ENCODE measurements around the gene POU5F1. TPM values are rescaled to one million over a fixed set of nuclear protein-coding genes. Genes with fewer than 3 reads are reported as not detected.
A peak's percentile ranks its signal among the peaks of the same experiment; 100 is the strongest.

The POU5F1 gene
- total and polyA plus RNA-seq, 2 of the 4 experiments (the other 2 are of a cell fraction), result not detected

GRCh38 chr6:31143148-31143547 lies 27.3 kb downstream of the POU5F1 start:
- TF ChIP-seq MAFK (IDR thresholded peaks at IDR 0.05; ENCODE audit: low read depth, low read length) (no peak), BHLHE40 (IDR thresholded peaks at IDR 0.05; ENCODE audit: low read depth, low read length) (0 out of 2 replicates have a peak, but pooled peaks have one; percentile 6), RAD21 (IDR thresholded peaks at IDR 0.05; ENCODE audit: low read length) (no peak), SMC3 (IDR thresholded peaks at IDR 0.05; ENCODE audit: low read depth, low read length) (no peak), CEBPB (IDR thresholded peaks at IDR 0.05; ENCODE audit: low read depth, low read length) (peak; percentile 58; the same call in 1 of the 2 replicates), MXI1 (IDR thresholded peaks at IDR 0.05; ENCODE audit: borderline replicate concordance, low read depth, low read length) (no peak)
- H3K14ac ChIP-seq (replicated peaks; ENCODE audit: low read depth, low read length), result peak overlapping the region; percentile 37; the same call in 1 of the 2 replicates
- H2BK5ac ChIP-seq (ENCODE audit: low read depth, low read length, poor library complexity, severe bottlenecking), result peak overlapping the region; percentile 26
- H3K36me3 ChIP-seq (ENCODE audit: control insufficient read depth, insufficient read depth, low read length), result peaks cover 20% of the 10 kb centered on the region
- H3K18ac ChIP-seq (ENCODE audit: low read depth, low read length), result no peak overlapping the region
- H3K23ac ChIP-seq (ENCODE audit: low read depth, low read length), result no peak overlapping the region
- H3K9ac ChIP-seq (ENCODE audit: low read depth, low read length), result 0 out of 2 replicates have a peak overlapping the region, but pooled peaks have one; percentile 6
- peak overlapping the region in 1 of 2 experiments; percentile 37; a peak in 1 of 4 replicates for H4K8ac ChIP-seq (ENCODE audit: low read depth in 2 of 2, low read length in 2 of 2)
- peaks cover 13% of the 10 kb centered on the region for H3K4me1 ChIP-seq (ENCODE audit: control insufficient read depth, insufficient read depth, low read length)
- no peak overlapping the region for H3K4me3 ChIP-seq (ENCODE audit: insufficient read depth, low read depth, low read length)
- H3K27ac ChIP-seq (ENCODE audit: insufficient read depth, low read length), result no peak overlapping the region
- CTCF ChIA-PET, result interaction anchor here (0.9 kb wide), 1 partner anchor 223 kb away, joined by 3 read pairs; no protein-coding TSS in a partner anchor
- H2BK20ac ChIP-seq (ENCODE audit: low read depth, low read length), result no peak overlapping the region
- H4K20me1 ChIP-seq (ENCODE audit: insufficient read depth, low read length), result no peaks in the 10 kb centered on the region; the same call in 1 of the 2 replicates
- H3K4ac ChIP-seq (ENCODE audit: low read depth, low read length), result 0 out of 2 replicates have a peak overlapping the region, but pooled peaks have one; percentile 23
- ATAC-seq (ENCODE audit: low read depth) (peak; percentile 87), DNase-seq (peak; percentile 78)
- H2AK9ac ChIP-seq (replicated peaks; ENCODE audit: low read depth, low read length, poor library complexity), result peak overlapping the region; percentile 7
- no peaks in the 10 kb centered on the region for H3K27me3 ChIP-seq (ENCODE audit: control insufficient read depth, insufficient read depth, low read length)
- no peaks in the 10 kb centered on the region for H3K9me3 ChIP-seq (ENCODE audit: control insufficient read depth, insufficient read depth, low read length)
- no peak overlapping the region for H3K4me2 ChIP-seq (ENCODE audit: low read depth, low read length)
- dilution Hi-C loops (cut with HindIII; ENCODE audit: low sequenced_read_pairs, unreplicated experiment) (no loop called here), in situ Hi-C loops (cut with MboI; ENCODE audit: low sequenced_read_pairs) (no loop called here), intact Hi-C loops (cut with micrococcal nuclease) (no loop called here)
- H2BK120ac ChIP-seq (ENCODE audit: low read depth, low read length), result peak overlapping the region; percentile 39
- POLR2A ChIA-PET (ENCODE audit: unreplicated experiment), result interaction anchor here (0.5 kb wide), 1 partner anchor 59 kb away, joined by 3 read pairs; no protein-coding TSS in a partner anchor
- no peaks in the 10 kb centered on the region for H3K79me1 ChIP-seq (ENCODE audit: low read depth in 1 of 2, low read length in 2 of 2)
- no peak overlapping the region for H4K5ac ChIP-seq (ENCODE audit: low read depth, low read length)
- no TSS peak for BruUV-seq (replicated peaks)
- no peak overlapping the region for H2AK5ac ChIP-seq (ENCODE audit: low read depth, low read length)
- no peak overlapping the region for H3K56ac ChIP-seq (ENCODE audit: extremely low read depth, insufficient read depth, low read length)
- H3K9me1 ChIP-seq (ENCODE audit: insufficient read depth, low read length), result peaks cover 15% of the 10 kb centered on the region
- WGBS, 2 experiments (ENCODE audit: extremely low coverage in 2 of 2, insufficient read length in 1 of 2), result no CpG with 5 or more reads among the region's 11 CpGs
- no peak overlapping the region; the same call in 2 of the 3 replicates for H2BK15ac ChIP-seq (ENCODE audit: low read depth, low read length)
- H4K91ac ChIP-seq (ENCODE audit: insufficient read depth, low read depth, low read length), result no peak overlapping the region; the same call in 1 of the 2 replicates
- H2AFZ ChIP-seq (replicated peaks; ENCODE audit: low read length, poor library complexity), result peak overlapping the region; percentile 53
